GM10266 (cell line): ENCODE data around the gene ERBB4.

Source experiments
- DNase-seq: peaks from one replicate; pipeline ENCODE4 v3.0.0; 2012; ENCODE audit errors: extremely low spot score
- CTCF ChIP-seq: IDR thresholded peaks from 2 replicates; pipeline ENCODE4 v1.5.1; 2012; ENCODE audit warnings: mild to moderate bottlenecking, low read depth; ENCODE audit not compliant: control insufficient read depth, insufficient read depth; ENCODE audit errors: missing control alignments

Gene ERBB4

DNA sequence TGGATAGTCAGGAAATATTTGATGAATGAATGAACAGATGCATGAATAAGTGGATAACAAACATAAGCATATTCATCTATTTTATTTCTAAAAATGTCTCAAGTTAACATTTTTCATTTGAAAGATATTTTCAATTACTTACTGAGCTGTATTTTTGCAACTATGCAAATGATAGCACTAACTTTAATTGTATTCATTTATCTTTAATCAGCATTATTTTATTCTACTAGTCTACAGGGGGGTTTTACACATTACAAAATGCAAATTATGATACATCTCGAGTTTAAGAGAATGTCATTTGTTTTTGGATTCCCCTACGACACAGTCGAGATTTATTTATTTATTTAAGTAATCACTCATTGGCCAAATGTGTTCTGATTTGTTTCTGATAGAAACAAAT, 530.6 kb downstream of the ERBB4 start:
- no peak for TF ChIP-seq CTCF
- DNase-seq, result no peak

- peak; percentile 53 for TF ChIP-seq CTCF
- DNase-seq, result peak; percentile 11
Observed at GRCh38 chr2:212005085-212005671, 533.4 kb downstream of the ERBB4 start.

GRCh38 chr2:212001325-212001724, 537.3 kb downstream of the ERBB4 start:
- no peak for DNase-seq
- TF ChIP-seq CTCF, result no peak

DNA sequence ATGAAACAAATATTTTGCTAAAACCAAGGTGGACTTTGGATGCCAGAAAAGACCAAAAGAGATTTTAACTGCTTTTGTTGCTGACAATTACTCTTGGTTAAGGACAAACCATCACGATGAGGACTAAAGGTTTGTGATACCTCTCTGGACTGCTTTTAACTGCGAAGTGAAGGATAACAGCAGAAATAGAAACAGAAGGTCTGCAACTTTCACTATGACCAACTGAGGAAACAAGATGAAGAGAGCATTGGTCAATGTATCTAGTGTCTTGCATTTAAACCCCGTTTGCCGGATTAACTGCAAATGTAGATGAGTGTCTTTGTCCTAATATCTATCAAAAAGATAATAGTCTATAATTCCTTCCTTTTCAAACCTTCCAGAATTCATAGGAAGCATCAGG, 541.7 kb downstream of the ERBB4 start:
- no peak for TF ChIP-seq CTCF
- no peak for DNase-seq

DNA sequence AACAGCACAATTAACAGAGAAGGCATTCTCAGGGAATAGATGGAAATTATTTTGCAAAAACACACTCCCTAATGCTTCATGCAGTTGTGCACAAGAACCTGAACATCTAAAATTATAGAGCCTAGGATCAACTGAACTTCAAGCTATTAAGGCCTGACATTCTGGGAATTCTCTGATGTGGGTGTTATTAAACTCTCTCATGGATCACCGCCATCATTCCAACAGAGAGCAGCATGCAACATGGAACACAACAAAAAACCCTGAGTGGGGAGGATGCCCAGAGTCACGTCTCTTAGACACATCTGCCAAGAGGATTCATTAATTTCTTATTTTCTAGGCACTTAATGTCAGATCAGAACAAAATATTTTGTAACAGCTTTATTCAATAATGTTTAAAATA, 543.8 kb downstream of the ERBB4 start:
- no peak for TF ChIP-seq CTCF
- DNase-seq, result no peak

- no peak for TF ChIP-seq CTCF
- no peak for DNase-seq
Observed at GRCh38 chr2:211990335-211990734, 548.3 kb downstream of the ERBB4 start.

- DNase-seq, result no peak
- TF ChIP-seq CTCF, result no peak
Observed at GRCh38 chr2:211986313-211986712, 552.3 kb downstream of the ERBB4 start.
